ENCODE data around the gene CDK10. TPM values are rescaled to one million over a fixed set of nuclear protein-coding genes. Genes with fewer than 3 reads are reported as not detected.
A peak's percentile ranks its signal among the peaks of the same experiment; 100 is the strongest.

Gene CDK10
- total RNA-seq, 2 experiments from 2014 or later, result 76.0 to 77.1 TPM

GRCh38 chr16:89739383-89739782 is 52.9 kb downstream of the CDK10 start:
- Mint-ChIP-seq H3K36me3 (ENCODE audit: low read depth) (peaks cover 75% of the 10 kb centered on the region), H3K4me1 (ENCODE audit: low read depth) (peaks cover 28% of the 10 kb centered on the region), H3K27ac (peak overlapping the region; percentile 16), H3K9me3 (ENCODE audit: insufficient read depth) (no peaks in the 10 kb centered on the region), H3K27me3 (ENCODE audit: low read depth) (no peaks in the 10 kb centered on the region), H3K4me3 (no peak overlapping the region)
- DNase-seq, result no peak
- no peak for ATAC-seq
- CTCF ChIA-PET, result no interaction called here
- POLR2A ChIA-PET, result interaction anchor here (1.2 to 7.6 kb wide), 4 partner anchors 8 to 33 kb away, joined by 4 to 42 read pairs (median 6); no protein-coding TSS in a partner anchor

- no peaks in the 10 kb centered on the region for H3K9me3 Mint-ChIP-seq (ENCODE audit: insufficient read depth)
- ChIA-PET POLR2A (interaction anchor here (1.0 to 7.6 kb wide), 2 partner anchors 18 to 24 kb away, joined by 5 to 42 read pairs; no protein-coding TSS in a partner anchor), CTCF (interaction anchor here (0.9 to 3.2 kb wide), 5 partner anchors 11 to 119 kb away, joined by 3 to 21 read pairs (median 4); no protein-coding TSS in a partner anchor)
- H3K4me1 Mint-ChIP-seq (ENCODE audit: low read depth), result peaks cover 22% of the 10 kb centered on the region
- no peak overlapping the region for H3K4me3 Mint-ChIP-seq
- no peaks in the 10 kb centered on the region for H3K27me3 Mint-ChIP-seq (ENCODE audit: low read depth)
- DNase-seq (no peak), ATAC-seq (no peak)
- peak overlapping the region; percentile 66 for H3K27ac Mint-ChIP-seq
- peaks cover 70% of the 10 kb centered on the region for H3K36me3 Mint-ChIP-seq (ENCODE audit: low read depth)
Measured at GRCh38 chr16:89741342-89742014, 55.0 kb downstream of the CDK10 start.

DNA sequence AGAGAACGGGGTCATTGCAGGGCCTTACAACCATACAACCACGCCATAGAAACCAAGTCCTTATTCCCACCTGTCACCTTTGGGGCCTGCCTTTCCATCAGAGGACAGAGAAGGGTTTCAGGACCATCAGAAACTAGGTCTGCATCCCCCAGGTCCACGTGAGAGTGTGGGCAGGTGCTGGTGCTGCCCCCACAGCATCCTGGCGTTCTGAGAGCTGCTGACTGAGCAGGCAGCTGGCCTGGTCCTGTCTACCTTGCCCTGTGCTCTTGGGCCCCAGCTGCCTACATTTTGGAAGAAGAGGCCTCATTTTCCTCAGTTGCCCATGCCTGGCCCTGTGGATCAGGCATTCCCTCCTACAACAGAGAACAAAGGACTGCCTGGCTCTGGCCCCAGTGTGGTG is 56.5 kb downstream of the CDK10 start:
- peaks cover 7% of the 10 kb centered on the region for H3K4me1 Mint-ChIP-seq (ENCODE audit: low read depth)
- no peaks in the 10 kb centered on the region for H3K9me3 Mint-ChIP-seq (ENCODE audit: insufficient read depth)
- DNase-seq (no peak), ATAC-seq (no peak)
- H3K27ac Mint-ChIP-seq, result no peak overlapping the region
- ChIA-PET CTCF (interaction anchor here (1.1 to 3.2 kb wide), 4 partner anchors 37 to 118 kb away, joined by 3 to 21 read pairs (median 8); no protein-coding TSS in a partner anchor), POLR2A (no interaction called here)
- H3K27me3 Mint-ChIP-seq (ENCODE audit: low read depth), result no peaks in the 10 kb centered on the region
- H3K36me3 Mint-ChIP-seq (ENCODE audit: low read depth), result peaks cover 62% of the 10 kb centered on the region
- no peak overlapping the region for H3K4me3 Mint-ChIP-seq

- H3K9me3 Mint-ChIP-seq (ENCODE audit: insufficient read depth), result no peaks in the 10 kb centered on the region
- ChIA-PET CTCF (no interaction called here), POLR2A (interaction anchor here (1.2 kb wide), 1 partner anchor 20 kb away, joined by 4 read pairs; no protein-coding TSS in a partner anchor)
- no peak for DNase-seq
- H3K4me1 Mint-ChIP-seq (ENCODE audit: low read depth), result peaks cover 2% of the 10 kb centered on the region
- no peak overlapping the region for H3K27ac Mint-ChIP-seq
- H3K27me3 Mint-ChIP-seq (ENCODE audit: low read depth), result no peaks in the 10 kb centered on the region
- peaks cover 59% of the 10 kb centered on the region for H3K36me3 Mint-ChIP-seq (ENCODE audit: low read depth)
- H3K4me3 Mint-ChIP-seq, result no peak overlapping the region
- no peak for ATAC-seq
Measured at GRCh38 chr16:89744813-89745212, 58.3 kb downstream of the CDK10 start.

Other genes starting within 250 kb of the CDK10 start
- gene ANKRD11, start 196.1 kb upstream of the CDK10 start, total RNA-seq, result 100 to 1,000 TPM; 157 to 175 TPM
- 10 to 100 TPM; 94.7 to 98.4 TPM for gene SPG7, start 178.3 kb upstream of the CDK10 start, total RNA-seq
- 1,000 to 10,000 TPM; 1,842 to 1,844 TPM for gene RPL13, start 126.0 kb upstream of the CDK10 start, total RNA-seq
- gene CPNE7, start 110.9 kb upstream of the CDK10 start, total RNA-seq, result 1 to 10 TPM; 1.1 to 1.8 TPM
- not detected for gene DPEP1, start 73.0 kb upstream of the CDK10 start, total RNA-seq
- gene CHMP1A, start 29.0 kb upstream of the CDK10 start, total RNA-seq, result 10 to 100 TPM; 95.7 to 98.9 TPM
- gene SPATA33, start 28.9 kb upstream of the CDK10 start, total RNA-seq, result 10 to 100 TPM; 13.2 to 16.1 TPM
- 1 to 10 TPM; 6.1 to 7.0 TPM for gene SPATA2L, start 15.0 kb downstream of the CDK10 start, total RNA-seq
- 1 to 10 TPM; 6.6 to 7.5 TPM for gene VPS9D1, start 34.2 kb downstream of the CDK10 start, total RNA-seq
- 10 to 100 TPM; 67.5 to 69.6 TPM for gene ZNF276, start 34.8 kb downstream of the CDK10 start, total RNA-seq
- 100 to 1,000 TPM; 123 to 149 TPM for gene FANCA, start 130.0 kb downstream of the CDK10 start, total RNA-seq
- under 1 TPM in 1 of 2 experiments, not detected in 1; 0.08 TPM for gene SPIRE2, start 141.8 kb downstream of the CDK10 start, total RNA-seq
- 100 to 1,000 TPM; 169 to 178 TPM for gene TCF25, start 186.9 kb downstream of the CDK10 start, total RNA-seq
- 1 to 10 TPM; 4.7 to 5.0 TPM for gene MC1R, start 232.2 kb downstream of the CDK10 start, total RNA-seq
- 1 to 10 TPM; 1.1 to 1.3 TPM for gene TUBB3, start 236.7 kb downstream of the CDK10 start, total RNA-seq

All from activated CD8-positive, alpha-beta T cell treated with anti-CD3 and anti-CD28 coated beads, Interleukin-2, amount 10 ng/mL, durations not matched to agents 7 days and 5 days (primary cell).